HG02798 (cell line): ENCODE measurements around the gene KCNIP3.

Source experiments
- ATAC-seq: cut with Tn5 transposase; IDR thresholded peaks from one replicate; pipeline ENCODE4 v1.9.1; 2021; ENCODE audit warnings: mild to moderate bottlenecking; ENCODE audit not compliant: unreplicated experiment, poor library complexity

Gene KCNIP3

DNA sequence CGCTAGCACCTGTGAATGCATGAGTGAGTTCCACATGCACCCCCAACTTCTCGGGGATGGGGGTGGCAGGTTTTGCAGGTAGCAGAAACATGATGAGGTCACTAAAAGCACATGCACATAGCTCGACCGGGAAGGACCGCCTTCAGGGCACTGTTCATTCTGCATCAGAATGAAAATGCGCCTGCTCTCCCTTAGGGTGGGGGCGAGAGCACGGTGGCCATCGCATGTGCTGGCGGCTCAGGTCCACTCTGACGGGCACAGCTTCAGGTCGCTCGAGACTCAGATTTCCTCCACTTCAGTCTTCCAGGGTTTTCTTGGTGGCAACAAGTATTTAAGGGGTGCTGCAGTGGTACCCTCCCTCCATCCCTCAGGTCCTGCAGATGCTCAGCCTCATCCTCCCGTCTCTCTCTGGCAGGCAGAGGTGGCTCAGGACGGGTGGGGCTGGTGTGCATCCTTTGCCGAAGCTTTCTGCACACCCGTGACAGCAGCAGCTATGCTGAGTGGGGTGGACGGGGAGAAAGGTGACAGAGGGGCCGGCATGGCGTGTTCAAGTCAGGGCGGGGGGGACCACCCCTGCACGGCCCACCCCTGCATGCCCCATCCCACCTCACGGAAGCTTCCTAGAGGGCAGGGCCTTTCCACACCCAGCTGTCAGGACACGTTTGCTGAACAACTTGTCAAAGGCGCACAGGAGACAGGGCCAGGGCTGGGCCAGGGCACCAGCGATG, 14.8 kb downstream of the KCNIP3 start:
- ATAC-seq = no peak

DNA sequence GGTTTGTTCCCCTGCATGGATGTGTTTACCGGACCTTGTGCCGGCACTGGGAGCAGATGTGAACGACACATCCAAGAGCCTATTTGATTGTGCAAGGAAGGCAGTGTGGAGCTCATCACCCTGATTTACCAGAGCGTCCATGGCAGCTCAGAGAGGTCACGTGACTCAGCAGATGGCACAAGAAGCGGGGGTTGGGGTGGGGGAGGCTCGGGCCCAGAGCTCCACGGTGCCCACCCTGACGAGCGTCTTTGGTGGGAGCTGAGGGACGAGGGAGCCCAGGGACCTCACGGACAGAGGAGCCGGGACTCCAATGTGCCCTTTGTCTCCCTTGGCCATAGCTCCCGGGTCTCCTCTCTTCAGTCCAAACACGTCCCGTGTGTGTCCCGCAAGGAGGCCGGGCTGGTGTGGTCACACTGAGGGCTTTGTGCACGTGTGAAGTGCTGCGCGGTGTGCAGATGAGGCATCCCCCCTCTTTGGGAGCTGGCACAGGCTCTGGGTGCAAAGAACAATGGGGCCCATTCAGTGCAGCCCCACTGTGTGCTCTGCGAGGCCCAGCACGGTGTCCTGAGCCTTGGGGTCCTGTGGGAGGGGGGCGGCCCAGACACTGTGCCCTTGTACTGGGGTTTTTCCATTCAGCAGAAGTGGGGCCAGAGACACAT, 15.5 kb downstream of the KCNIP3 start:
- no peak for ATAC-seq

DNA sequence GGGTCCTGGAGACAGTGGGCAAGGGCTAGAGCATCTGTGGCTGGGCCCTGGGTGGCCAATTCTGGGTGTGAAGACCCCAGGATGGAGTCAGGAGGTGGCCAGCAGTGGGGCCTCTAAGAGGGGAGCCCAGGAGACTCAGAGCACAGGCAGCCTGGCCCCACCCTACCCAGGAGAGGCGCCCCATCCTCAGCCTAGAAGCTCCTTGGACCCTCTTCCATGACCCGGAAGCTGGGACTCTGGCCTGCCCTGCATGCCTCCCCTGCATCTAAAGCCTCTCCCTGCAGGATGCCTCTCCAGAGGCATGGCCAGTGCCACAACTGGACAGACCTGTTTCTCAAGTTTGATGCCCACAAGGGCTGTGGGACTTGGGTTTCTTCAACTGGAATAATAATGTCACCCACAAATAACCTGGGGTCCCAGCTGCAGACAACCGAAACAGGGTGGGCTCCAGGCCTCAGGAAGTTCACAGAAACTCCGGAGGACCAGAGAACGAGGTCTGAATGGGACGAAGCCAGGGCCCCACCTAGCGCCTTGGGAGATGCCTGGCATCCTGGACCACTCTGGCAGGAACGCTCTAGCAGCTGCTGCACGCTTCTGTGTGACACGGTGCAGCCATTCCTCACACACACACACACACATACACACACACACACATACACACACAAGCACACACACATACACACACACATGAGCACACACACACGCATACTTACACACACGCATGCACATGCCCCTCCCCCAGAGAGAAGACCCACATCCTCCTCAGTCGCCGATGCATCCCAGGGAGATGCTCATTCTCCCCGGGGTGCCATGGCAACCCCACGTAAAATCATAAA, 16.4 kb downstream of the KCNIP3 start:
- ATAC-seq = no peak

DNA sequence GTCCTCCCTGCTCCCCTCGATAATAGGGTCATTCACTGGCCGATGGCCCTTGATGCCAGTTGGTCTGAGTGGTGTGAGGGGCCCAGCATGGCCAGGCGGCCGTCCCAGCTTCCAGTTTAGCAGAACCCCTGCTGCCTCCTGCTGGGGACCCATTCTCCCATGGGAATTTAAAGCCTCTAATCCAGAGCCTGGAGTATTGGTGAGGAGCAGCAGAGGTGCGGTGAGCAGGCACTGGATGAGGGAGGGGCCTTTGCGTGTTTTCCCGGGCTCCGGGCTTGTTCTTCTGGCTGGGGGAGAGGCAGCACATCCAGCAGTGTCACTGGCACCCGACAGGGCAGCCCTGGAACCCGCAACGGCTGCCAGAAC, 17.4 kb downstream of the KCNIP3 start:
- no peak for ATAC-seq

DNA sequence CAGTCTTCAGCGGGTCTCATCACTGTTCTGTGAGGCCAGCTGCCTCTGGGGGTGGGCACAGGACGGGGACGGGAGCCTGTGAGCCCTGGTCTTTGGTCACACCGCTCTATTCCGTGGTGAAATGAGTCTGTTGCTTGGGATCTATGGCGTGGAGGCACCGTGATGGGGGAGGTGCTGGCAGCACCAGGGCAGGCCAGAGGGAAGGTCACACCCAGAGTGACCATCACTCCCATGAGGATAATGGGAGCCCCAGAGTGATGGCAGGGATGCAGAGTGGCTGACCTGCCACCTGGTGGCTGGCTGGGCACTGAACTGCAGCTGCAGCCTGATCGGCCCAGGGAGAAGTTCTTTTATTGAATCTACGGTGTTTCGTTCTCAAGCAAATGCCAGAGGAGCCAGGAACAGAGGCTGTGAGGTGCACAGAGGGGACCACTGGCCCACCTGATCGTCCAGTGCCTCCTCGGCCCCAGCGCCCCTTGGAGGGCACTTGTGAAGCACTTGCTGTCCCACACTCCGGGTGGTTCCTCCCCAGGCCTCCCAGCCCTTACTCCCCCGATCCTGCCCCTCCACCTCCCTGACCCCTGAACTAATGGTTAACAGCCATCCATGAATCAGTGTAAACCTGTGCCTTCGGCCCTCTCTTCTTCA, 17.9 kb downstream of the KCNIP3 start:
- no peak for ATAC-seq

DNA sequence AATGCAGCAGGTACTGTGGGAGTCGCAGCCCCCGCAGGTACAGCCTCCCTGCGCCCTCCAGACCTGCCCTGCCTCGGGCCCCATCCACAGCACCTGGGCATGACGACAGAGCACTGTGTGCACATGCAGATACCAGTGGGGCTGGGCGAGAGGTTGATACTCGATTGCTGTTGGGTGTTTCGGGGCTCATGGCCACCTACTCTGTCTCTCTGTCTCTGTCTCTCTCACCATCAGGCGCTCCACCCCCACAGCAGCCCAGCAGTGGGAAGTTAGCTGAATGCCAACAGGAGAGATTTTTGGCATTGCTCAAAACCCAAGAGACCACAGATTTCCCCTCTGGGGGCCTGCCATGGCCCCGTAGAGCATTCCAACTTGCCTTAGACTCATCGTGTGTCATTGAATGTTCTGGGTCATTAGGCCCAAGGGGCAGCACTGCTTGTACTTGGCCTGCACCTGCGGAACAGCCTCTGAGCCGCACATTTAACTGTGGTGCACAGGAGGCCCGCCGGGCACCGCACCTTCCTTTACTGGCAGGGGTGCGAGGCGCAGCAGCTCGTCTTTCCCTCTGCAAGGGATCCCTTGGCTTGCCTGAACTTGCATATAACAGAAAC, 18.8 kb downstream of the KCNIP3 start:
- no peak for ATAC-seq

DNA sequence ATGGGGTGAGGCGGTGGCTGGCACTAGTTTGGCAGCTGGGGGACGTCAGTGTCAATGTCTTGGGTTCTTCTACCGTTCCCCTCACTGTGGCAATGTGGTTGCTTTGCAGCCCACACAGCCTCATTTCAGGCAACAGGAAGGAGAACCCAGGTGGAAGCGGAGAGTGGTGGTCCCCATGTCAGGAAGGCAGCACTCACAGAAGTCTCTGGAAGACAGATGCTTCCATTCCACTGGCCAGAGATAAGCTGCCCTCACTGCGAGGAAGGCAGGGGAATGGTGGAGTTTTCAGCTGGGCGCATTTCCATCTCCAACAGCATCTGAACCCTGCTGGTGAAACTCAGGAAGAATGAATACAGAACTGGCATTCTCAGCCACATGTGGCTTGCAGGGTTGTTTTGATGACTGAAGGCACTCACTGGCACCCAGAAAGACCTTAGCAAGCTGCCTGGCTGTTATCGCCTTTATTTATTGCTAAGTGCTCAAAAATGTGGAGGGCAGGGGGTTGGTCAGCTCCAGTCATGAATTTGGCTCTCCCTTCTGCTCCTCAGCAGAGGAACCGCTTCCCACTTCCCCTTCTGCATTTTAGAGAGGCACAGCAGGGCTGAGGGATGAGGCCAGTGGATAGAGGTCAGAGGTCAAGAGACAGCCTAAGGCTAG, 19.4 kb downstream of the KCNIP3 start:
- no peak for ATAC-seq

DNA sequence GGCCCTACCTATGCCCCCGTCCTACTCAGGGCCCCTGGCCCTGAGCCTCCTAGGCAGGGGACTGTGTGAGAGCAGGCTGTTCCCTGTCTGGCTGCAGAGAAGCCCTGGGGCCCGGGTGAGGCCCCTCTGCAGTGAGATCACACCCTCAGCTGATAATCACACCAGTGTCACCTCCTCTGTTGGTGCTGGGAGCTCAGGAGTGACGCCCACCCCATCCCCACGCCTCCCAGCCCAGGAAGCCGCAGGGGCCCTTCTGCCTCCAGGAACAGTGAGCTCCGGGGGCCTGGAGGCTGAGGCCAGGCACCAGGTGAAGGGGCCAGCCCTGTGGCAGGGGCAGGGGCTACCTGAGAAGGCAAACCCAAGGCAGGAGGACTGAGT, 20.0 kb downstream of the KCNIP3 start:
- ATAC-seq = no peak

DNA sequence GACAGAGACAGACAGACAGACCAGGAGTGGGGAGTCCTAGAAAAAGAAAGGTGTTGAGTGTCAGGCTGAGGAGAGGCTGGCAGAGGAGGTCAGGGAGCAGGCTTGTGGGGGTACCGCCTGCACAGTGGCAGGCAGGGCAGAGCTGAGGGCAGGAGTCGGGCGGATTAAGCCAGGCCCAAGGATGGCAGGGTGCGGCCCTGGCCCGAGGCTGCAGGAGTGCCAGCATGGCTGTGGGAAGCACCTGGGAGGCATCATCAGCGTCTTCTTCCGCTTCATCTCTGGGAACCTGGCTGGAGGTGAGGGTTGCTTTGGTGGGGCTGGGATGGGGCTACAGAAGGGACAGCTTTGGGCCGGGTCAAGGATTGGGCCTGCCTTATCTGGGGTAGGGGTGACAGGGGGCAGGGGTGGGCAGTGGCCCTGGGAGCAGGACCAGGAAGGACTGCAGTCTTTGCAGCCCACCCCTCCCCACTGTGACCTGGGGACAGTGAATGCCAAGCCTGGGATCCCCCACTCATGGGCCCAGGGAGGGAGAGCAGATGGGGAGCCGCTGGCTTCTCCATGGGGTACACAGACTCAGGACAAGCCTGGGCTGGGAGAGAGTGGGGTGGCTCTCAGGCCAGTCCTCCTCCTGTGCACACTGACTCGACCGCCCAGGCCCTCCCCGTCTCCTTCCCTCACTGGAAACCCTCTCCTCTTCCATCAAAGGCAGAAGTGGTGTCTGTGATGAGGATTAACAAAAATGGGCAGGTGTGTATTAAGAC, 20.7 kb downstream of the KCNIP3 start:
- ATAC-seq = no peak

DNA sequence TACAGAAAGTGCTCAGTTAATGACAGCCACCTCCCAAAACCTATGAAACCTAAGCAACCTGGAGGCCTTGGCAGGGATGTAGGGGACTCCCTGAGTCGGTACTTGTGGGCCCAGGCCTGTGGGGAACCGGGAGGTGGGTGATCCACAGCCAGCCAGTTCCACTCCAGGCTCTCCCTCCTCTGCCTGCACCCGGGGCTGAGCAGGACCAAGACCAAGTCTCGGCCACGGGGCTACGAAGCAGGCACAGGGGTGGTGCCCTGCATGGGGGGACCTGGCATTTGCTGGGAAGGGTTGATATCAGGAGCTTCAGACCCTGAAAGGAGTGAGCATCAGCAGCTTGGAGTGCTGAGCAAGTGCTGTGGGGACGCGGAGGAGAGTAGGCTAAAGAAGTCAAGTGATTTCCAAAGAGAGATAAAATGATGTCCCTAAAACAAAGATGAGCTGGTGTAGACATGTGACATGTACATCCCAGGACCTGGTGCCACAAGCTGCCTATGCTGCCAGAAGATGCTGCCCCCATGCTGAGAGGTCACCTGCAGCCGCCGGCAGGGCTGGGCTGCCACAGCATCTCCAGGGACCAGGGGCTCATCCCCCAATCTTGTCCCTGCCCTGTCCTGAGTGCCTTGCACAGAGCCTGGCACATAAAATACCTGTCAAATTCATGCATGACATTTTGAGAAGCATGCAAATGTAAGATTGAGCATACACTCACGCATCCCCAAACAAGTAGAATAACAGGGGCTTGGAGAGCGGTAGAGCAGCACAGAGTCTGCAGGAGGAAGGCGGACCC, 21.5 kb downstream of the KCNIP3 start:
- no peak for ATAC-seq

DNA sequence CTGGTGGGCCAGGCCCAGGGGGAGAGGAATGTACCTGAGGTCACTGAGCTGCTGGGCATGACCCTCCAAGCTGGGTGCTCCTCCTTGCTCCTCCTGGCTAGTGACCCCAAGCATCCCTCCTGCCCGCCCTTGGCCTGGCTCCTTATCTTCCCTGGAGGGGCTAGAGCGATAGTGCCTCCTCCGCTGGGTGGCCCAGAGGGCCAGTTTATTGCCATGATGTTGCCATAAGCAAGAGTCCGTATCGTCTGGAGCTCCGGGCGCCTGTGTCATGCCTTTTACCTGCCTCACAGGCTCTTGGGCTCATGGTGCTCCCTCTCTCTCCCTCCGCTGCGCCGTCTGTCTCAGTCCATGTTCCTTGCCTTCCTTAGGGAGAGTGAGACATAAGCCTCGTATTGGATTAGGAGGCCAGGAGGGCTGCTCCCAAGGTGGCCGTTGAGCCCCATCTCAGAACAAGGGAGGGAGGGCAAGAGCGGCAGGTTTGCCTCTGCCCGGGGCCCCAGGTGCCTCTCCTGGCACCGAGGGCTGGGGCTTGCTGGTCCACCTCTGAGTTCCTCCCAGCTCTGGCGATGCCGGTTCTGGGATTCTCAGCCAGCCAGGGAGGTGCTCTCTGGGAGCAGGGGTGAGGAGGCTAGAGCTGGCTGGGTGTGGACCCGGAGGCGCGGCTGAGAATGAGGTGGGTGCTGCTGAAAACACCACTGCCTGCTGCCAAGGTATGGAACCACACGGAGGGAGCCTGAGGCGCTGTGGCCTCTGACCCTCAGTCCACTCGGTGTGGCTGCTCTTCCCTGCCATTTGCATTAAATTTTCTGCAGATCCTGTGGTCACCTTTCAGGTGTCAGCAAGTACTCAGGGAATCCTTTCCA, 22.6 kb downstream of the KCNIP3 start:
- ATAC-seq = no peak

DNA sequence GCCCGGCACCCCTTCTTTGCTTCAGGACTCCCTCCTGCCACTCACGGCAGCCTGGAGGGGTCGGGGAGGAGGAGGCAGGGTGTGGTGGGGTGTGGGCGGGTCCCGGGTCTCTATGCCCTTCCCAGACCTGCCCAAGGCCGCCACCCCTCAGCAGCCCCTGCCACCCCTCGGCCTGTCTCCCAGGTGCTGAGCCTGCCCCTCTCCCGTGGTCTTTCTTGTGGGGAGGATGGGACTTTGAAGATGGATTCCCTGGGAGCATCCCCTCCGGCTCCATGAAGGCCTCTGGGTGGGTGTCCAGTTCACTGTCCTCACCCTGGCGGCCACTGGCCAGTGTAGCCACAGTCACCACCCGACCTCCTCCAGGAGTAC, 23.2 kb downstream of the KCNIP3 start:
- ATAC-seq = no peak

DNA sequence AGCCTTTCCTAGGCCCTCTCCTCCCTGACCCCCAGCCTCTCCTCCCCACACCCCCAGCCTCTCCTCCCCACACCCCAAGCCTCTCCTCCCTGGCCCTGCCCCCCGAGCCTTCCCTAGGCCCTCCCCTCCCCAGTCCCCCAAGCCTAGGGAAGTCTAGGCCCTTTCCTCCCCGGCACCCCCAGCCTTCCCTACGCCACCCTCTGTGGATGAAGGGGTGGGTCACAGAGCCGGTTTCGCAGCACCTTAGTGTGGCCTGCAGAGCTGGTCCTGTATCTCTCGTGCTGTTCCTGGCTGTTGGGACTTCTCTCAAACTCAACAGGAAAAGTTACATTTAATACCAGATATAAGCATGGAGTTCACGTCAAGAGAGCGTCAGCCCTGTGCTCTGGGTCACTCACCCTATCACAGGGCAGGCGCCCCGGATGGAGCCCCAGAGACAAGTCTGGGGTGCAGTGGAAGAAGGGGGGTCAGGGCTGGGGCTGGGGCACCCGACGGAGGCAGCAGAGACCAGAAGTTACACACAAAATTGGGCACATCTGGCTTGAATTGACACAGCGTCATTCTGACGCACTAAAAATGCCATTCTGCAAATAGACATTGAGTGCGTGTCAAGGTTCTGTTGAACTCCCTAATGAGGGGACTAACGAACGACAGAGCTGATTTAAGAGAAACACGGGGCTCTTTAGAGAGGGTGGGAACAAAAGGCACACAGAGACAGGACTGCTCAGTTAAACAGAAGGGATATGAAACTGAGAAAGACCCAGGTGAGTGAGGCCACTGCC, 24.0 kb downstream of the KCNIP3 start:
- no peak for ATAC-seq

DNA sequence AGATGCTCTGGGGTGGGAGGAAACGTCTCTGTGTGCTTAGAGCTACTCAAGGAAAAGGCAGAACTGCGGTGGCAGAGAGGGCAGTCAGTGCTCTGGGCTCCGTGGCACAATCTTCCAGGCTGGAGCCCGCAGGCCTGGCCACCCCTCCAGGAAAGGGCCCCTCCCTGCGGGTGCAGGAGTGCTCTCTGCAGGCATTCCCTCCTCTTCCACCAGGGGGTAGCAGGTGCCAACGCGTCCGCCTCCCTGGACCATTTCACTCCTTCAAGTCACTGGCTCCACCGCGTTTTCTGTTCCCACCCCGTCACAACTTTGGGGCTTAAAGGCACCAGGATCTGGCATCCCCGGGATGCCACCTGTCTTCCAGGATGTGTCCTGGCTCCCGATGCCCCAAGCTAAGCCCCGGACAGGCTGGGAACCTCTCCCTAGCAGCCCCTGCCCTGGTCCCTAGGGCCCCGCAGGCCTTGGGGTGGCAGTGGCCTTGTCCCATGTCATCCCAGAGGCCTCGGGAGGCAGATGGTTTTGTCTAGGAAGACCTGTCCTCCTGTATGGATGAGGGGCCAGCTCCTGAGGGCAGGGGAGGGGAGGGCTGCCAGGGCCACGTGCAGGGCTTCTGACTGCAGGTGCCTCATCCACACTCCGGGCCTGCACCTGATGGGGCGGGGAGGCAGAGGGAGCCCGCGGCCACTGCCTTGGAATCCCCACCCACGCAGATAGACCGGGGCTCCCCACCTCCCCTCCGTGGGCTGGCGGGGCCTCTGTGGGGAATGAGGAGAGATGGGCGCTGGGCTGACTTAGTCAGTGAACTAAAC, 26.4 kb downstream of the KCNIP3 start:
- no peak for ATAC-seq

DNA sequence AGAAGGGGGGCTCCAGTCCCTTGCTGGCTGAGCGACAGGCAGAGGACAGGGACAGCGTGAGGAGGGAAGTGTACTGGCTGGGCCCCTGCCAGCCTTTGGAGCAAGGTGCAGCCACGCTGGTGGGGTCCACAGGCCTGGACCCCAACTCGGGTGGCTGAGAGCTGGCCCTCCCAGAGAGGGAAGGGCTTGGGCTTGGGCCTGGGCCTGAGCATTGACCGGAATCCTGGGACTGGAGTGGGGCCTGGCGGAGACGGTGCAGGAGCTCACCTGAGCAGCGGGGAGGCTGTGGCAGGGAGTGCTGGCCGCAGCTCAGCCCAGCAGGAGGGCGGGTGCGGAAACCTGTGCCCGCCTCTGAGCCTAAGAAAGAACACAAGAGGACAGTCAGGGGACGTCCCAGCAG, 27.9 kb downstream of the KCNIP3 start:
- no peak for ATAC-seq
